Raji (cell line): Measurements from ENCODE around the gene PRR36.

Source experiments
- POLR2A ChIP-seq: IDR thresholded peaks from 2 replicates; pipeline ENCODE4 v1.6.1; 2011; ENCODE audit warnings: low read depth, low read length, control low read depth; ENCODE audit not compliant: insufficient read depth

PRR36 gene

DNA sequence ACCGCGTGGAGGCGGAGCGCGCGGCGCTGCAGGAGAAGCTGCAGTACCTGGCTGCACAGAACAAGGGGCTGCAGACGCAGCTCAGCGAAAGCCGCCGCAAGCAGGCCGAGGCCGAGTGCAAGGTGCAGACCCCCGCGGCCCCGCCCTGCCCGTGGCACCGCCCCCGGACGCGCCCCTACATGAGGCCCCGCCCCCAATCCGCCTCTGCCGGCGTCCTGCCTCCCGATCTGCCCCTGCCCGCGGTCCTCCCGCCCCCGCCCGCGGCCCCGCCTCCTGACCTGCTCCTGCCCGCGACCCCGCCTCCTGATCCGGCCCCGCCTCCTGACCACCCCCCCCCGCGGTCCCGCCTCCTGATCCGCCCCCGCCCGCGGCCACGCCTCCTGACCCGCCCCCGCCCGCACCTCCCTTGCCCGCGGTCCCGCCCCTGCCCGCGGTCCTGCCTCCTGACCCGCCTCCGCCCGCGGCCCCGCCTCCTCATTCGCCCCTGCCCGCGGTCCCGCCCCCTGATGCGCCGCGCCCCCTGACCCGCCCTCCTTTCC is 11.7 kb downstream of the PRR36 start:
- TF ChIP-seq POLR2A, result no peak

DNA sequence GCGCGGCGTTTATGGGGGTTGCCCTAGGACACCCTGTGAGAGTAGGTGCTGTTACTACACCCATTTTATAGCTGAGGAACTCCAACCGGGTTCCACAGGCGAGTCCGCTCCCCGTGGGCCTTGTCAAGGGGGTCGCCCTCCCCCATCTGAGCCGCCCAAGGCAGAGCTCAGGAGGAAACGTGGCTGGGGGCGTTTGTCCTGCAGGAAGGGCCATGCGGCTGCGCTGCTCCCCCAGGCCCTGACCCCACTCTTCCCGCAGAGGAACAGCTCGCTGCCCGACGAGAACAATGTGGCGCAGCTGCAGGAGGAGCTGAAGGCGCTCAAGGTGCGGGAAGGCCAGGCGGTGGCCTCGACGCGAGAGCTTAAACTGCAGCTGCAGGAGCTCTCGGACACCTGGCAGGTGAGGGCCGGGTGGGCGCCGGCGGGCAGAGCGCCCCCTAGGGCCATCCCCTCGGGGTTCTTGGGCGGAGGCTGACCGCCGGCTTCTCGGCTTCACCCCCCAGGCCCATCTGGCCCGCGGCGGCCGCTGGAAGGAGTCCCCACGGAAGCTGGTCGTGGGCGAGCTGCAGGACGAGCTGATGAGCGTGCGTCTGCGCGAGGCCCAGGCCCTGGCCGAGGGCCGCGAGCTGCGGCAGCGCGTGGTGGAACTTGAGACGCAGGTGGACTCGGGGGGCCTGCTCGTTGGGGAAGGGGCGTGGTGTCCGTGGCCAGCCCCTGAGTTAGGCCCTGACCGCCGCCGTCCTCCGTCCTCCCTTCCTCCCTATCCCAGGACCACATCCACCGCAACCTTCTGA is 12.4 kb downstream of the PRR36 start:
- TF ChIP-seq POLR2A, result no peak

DNA sequence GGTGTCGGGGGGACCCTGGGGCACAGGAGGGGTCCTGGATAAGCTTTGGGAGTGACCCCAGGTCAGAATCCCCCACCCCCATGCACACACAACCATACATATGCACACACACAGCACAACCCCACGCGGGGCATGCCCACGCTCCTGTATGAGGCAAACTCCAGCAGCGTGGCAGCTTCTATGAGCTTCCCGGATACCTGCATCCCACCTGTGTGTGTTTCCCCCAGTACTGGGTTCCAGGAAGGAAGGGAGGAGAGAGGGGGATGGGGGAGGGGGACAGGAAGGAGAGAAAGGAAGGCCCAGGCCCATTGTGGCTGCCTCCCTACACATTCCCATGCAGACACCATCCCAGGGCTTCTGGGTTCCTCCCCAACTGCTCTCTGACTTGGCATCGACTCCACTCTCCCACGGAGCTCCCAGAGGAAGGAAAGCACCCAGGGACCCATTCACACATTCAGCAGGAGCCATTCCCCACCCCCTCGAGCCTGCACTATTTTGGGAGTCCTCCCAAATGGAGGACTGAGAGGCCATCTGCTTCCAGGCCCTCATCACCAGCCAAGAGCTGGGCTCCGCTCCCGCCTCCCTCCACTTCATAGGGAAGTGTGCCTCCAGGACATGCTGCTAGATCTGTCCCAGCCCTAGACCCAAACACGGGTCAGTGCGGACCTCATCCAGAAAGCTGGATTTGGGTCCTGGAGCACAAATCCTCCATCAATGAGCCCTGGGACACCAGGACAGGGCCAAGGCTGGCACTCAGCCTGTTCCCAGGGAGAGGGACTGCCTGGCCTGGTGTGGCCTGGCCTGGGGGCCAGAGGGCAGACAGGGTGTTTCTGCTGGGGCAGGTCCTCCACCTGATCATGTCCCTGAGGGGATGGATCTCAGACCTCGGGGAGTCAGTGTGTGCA is 13.2 kb downstream of the PRR36 start:
- no peak for TF ChIP-seq POLR2A

DNA sequence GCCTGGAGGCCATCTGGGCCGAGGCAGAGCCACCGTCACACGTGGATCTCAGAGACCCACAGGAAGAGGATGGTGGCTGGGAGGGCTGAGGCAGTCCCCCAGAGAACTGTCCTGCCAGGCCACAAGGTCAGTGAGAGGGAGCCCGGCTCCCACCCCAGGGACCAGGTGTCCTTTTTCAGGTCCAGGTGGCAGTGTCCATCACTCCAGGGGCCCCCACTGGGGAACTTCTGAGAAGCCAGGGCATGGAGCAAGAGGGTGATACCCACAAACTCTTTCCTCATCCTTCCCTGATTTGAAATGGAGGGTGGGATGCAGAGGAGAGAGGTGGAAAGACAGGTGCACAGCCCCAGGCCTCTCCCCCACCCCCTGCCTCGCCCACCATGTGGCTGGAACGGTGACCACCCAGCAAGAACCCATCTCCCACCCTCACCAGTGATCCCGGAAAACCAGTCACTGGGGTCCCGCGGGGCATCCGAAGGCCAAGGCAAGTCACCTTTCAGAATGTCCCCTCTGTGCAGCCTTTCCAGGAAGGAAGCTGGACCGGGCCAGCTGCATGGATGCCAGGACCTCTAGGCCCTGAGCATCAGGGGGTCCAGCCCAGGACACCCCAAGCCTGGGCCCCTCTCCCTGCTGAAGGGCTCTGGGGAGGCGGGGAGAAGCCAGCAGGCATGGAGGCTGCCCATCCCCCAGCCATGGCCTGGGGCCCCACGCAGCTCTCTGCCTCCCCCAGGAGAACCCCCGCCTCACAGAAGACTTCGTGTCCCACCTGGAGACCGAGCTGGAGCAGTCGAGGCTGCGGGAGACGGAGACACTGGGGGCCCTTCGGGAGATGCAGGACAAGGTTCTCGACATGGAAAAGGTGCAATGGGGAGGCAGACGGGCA is 14.1 kb downstream of the PRR36 start:
- TF ChIP-seq POLR2A, result no peak

DNA sequence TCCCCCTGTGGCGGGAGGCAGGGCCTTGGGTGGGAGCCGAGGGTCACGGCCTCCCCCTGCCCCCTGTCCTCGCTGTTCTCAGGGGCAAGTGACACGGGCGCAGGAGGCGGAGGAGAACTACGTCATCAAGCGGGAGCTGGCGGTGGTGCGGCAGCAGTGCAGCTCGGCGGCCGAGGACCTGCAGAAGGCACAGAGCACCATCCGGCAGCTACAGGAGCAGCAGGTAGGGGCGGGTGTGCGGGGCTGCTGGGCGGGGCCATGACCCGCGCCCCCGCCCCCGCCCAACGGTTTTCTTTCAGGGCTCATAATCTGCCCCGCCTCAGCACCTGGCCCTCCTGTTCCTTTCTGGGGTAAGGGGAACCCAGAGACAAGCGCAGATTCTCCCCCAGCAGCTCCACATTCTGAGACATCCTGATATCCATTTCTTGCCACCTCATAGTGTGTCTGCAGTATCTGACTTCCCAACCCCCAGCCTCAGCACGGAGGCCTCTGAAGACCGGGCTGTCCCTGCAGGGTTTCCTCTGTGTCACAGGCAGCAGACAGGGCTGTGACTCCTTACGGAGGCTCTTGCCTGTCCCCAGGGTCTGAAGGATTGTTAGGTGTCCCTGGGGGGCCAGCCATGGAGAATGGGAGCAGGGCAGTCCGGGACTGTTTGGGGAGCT is 15.9 kb downstream of the PRR36 start:
- TF ChIP-seq POLR2A, result no peak

DNA sequence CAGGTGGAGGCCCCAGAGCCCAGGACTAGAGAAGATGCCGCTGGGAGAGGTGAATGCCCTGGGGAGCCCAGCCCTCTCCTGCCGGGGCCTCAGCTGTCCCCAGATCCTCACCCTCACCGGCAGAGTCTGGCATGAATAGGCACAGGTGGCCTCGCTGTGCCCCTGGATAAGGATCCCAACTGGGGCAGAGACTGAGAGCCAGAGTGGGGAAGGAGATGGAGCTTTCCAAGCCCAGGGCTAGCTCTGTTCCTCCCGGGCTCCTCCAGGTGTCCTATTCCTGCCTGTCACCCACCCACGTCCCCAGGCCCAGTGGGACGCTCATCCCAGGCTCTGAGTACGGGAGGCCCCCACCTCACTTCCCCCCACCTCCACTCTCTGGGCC is 16.5 kb downstream of the PRR36 start:
- no peak for TF ChIP-seq POLR2A

DNA sequence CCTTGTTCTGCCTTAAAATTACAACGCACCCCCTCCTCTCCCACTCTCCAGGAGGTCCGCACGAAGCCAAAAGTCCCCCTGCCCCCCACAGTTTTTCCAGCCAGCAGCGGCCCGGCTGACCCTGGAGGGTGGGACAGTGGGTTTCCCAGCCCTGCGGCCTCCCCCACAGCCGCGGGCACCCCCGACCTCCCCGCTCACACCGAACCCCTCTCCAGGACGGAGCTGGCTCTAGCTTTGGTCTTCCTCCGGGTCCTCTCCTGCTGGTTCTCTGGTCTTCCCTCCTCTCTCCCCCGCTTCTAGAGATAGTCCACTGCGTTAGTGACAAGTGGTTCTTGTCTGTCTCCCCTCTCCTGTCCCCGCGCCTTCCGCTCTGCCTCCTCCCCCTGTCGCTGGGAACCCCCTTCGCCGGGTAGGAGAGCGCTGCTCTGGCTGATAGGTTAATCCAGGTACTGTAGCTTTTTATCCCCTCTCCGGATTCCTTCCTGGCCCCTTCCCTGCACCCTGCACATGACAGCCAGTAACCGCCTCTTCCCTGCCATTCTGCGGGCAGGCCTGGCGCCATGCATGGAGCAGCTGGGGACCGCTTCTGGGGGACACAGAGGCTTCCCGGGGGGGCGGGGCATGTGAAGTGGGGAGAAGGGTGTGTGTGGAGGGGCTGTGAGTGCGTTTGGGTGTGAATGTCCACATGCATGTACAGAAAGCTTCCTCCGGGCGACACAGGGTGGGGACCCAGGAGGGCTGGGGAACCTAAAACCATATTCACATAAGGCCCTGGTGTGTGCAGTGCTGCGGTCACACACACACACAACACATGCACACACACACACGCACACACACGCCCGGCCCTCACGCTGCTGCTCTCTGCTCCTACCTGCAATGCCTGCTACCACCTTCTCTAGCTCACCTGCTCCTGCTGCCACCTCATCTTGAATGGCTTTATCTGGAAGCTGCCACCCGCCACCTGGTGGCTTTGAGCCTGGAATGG is 17.2 kb downstream of the PRR36 start:
- TF ChIP-seq POLR2A, result no peak

DNA sequence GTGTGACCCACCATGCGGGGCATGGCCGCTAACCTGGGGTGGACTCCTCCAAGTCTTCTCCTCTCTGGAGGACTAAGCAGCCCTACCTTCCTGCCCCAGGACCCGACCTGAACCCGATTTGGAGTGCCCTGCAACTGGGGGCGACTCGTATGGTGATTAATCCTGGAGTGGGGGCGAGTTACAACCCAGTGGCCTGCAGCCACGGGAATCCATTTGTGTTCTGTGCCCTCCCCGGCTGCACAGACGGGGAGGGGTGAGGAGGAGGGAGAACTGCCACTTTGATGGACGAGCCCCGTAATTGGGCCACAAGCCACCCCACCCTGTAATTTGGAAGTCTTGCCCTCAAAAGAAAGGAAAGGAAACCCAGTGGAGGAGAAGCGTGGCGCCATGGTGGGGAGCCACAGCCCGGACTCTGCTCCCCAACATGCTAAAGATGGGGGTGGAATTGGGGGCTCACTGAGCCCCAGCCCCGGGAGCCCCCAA is 18.0 kb downstream of the PRR36 start:
- no peak for TF ChIP-seq POLR2A

DNA sequence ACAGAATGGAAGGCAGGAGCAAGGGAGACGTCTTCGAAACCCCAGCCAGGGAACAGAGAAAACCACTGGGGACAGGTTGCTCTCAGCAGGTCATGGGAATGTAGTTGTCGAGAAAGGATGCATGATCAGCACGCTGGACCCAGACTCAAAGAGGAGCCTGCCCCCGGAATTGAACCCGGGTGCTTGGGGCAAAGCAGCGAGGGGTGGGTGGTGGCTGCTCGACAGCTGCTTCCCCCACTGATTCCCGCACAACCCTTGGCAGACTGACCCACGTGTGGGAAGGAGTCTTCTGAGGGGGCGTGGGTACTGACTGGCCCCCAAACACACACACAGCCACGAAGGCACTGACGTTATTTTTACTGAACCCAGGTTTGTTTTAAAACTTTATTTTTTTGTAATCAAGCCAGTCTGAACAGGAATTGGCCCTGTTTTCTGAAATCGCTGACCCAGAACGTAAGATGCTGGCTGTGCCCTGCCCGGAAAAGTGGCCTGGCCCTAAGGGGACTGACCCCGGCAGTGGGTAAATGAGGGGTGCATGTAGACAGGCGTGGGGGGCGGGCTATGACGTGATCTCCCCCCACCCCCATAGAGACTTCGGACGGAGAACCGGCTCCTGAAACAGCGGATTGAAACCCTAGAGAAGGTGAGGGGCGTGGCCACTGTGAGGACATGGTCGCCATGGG is 18.6 kb downstream of the PRR36 start:
- no peak for TF ChIP-seq POLR2A

DNA sequence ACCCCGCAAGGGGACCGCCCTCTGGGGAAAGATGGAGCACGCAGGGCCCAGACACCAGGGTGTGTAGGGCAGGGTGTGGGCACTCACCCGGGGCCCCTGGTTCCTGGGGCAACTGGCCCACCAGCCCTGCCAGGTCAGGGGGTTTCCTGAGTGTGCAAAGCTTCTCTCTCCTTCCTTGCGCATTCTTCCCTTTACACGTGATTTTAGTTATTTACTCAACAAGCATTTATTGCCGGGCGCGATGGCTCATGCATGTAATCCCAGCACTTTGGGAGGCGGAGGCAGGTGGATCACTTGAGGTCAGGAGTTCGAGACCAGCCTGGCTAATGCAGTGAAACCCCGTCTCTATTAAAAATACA is 20.4 kb downstream of the PRR36 start:
- TF ChIP-seq POLR2A, result no peak

DNA sequence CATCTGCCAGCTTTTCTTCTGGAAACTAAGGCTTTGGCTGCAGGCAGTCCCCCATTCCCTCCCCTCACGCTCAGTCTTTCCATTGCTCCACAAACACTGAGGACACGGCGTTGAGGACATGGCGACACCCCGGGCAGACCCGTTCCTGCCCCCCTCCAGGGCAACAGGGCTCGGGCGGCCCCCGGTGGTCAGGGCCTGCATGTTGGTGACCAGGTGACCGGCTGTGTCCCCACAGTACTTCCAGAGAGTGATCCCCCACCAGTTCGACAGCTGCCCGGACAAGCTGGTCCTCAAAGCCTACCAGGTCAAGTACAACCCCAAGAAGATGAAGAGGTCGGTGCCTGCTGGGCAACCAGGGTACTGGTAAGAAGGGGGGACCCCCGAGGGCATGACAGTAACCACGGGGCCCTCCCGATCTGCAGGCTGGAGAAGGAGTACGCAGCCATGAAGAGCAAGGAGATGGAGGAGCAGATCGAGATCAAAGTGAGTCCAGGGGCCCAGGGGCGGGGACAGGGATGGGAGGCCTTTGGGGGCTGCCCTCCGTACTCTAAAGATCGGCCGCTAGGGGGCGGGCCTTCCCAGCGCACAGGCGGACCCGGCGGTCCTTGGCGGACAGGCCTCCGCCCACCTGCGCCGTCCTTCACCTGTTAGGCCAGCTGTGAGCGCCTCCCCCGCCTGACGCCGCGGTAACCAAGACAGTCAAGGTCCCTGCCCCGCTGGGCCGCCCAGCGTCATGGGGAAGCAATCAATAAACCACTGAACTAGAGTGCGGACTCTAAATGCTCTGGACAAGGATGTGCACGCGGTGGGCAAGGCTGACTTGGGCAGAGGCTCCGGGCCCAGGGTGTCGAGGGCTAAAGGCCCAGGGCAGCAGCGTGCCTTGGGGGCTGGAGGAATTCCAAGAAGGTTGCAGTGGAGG is 21.1 kb downstream of the PRR36 start:
- no peak for TF ChIP-seq POLR2A
